Upper lobe of left lung (tissue), 4 donors: ENCODE data around the gene MCF2L2.

Experiments used
- POLR2A ChIP-seq, 4 donors: fragments of 450-650 bp; IDR thresholded peaks; one replicate each; pipeline ENCODE4 v1.5.1; 2016 to 2017; ENCODE audit warnings: antibody characterized with exemption in 4 of 4, mild to moderate bottlenecking in 2 of 4
- TF ChIP-seq, protein P1 (sequence below), 6 experiments: fragments of 450-650 bp in 4 of 6; fragments of 200-600 bp in 2 of 6; sonication (generic) in 2 of 6; IDR thresholded peaks; one replicate each; pipeline ENCODE4 v1.5.1; 2016 to 2019; ENCODE audit warnings: antibody characterized with exemption in 6 of 6

GRCh38 chr3:183153210-183153950, 275.0 kb downstream of the MCF2L2 start:
- TF ChIP-seq, protein P1, sequence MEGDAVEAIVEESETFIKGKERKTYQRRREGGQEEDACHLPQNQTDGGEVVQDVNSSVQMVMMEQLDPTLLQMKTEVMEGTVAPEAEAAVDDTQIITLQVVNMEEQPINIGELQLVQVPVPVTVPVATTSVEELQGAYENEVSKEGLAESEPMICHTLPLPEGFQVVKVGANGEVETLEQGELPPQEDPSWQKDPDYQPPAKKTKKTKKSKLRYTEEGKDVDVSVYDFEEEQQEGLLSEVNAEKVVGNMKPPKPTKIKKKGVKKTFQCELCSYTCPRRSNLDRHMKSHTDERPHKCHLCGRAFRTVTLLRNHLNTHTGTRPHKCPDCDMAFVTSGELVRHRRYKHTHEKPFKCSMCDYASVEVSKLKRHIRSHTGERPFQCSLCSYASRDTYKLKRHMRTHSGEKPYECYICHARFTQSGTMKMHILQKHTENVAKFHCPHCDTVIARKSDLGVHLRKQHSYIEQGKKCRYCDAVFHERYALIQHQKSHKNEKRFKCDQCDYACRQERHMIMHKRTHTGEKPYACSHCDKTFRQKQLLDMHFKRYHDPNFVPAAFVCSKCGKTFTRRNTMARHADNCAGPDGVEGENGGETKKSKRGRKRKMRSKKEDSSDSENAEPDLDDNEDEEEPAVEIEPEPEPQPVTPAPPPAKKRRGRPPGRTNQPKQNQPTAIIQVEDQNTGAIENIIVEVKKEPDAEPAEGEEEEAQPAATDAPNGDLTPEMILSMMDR (IDR thresholded peaks at IDR 0.05) = no peak
- peak in 1 of 4 donors; percentile 9 for TF ChIP-seq POLR2A (IDR thresholded peaks at IDR 0.05)
